Stimulated activated memory B cell treated with anti-CD40 and anti-IgM and Interleukin-4, amounts not matched to agents 10 μg/mL and 1 μg/mL and 100 μg/mL, for 72 hours (primary cell): Measurements from ENCODE around the gene PAWR.
"Not testable (repeated sequence)": the region's sequence is repeated elsewhere in the genome, so short reads cannot be mapped to it uniquely, and the experiment has no call there.

Source experiments
- ATAC-seq: fragments of 150-1000 bp; cut with Tn5 transposase; 2 replicates; pipeline ENCODE4 v1.10.0; 2021
- H3K27ac Mint-ChIP-seq: one replicate; pipeline ENCODE4 v1.8.0; 2022; ENCODE audit warnings: mild to moderate bottlenecking, mixed read lengths
- H3K27me3 Mint-ChIP-seq: one replicate; pipeline ENCODE4 v1.8.0; 2022; ENCODE audit warnings: mixed read lengths
- H3K36me3 Mint-ChIP-seq: one replicate; pipeline ENCODE4 v1.8.0; 2022; ENCODE audit warnings: mixed read lengths
- H3K4me1 Mint-ChIP-seq: one replicate; pipeline ENCODE4 v1.8.0; 2022; ENCODE audit warnings: mixed read lengths
- H3K4me3 Mint-ChIP-seq: one replicate; pipeline ENCODE4 v1.8.0; 2022; ENCODE audit warnings: mild to moderate bottlenecking, moderate library complexity, mixed read lengths
- H3K9me3 Mint-ChIP-seq: one replicate; pipeline ENCODE4 v1.8.0; 2022; ENCODE audit warnings: mixed read lengths

PAWR gene

GRCh38 chr12:79601908-79602307, 88.9 kb downstream of the PAWR start:
- no peaks in the 10 kb centered on the region for H3K27me3 Mint-ChIP-seq
- no peaks in the 10 kb centered on the region for H3K9me3 Mint-ChIP-seq
- H3K4me3 Mint-ChIP-seq = no peak overlapping the region
- peaks cover 14% of the 10 kb centered on the region for H3K36me3 Mint-ChIP-seq
- no peak for ATAC-seq
- H3K4me1 Mint-ChIP-seq = no peaks in the 10 kb centered on the region
- no peak overlapping the region for H3K27ac Mint-ChIP-seq

- no peak overlapping the region for H3K27ac Mint-ChIP-seq
- H3K4me3 Mint-ChIP-seq = no peak overlapping the region
- no peak for ATAC-seq
- H3K4me1 Mint-ChIP-seq = no peaks in the 10 kb centered on the region
- no peaks in the 10 kb centered on the region for H3K9me3 Mint-ChIP-seq
- H3K36me3 Mint-ChIP-seq = peaks cover 11% of the 10 kb centered on the region
- no peaks in the 10 kb centered on the region for H3K27me3 Mint-ChIP-seq
These were observed 92.9 kb downstream of the PAWR start for GRCh38 chr12:79597910-79598309.

GRCh38 chr12:79596719-79597350, 93.9 kb downstream of the PAWR start:
- no peaks in the 10 kb centered on the region for H3K4me1 Mint-ChIP-seq
- no peaks in the 10 kb centered on the region for H3K9me3 Mint-ChIP-seq
- H3K27ac Mint-ChIP-seq = no peak overlapping the region
- H3K27me3 Mint-ChIP-seq = no peaks in the 10 kb centered on the region
- ATAC-seq = no peak
- peaks cover 6% of the 10 kb centered on the region for H3K36me3 Mint-ChIP-seq
- H3K4me3 Mint-ChIP-seq = no peak overlapping the region

GRCh38 chr12:79595273-79595672, 95.5 kb downstream of the PAWR start:
- H3K4me3 Mint-ChIP-seq = no peak overlapping the region
- H3K36me3 Mint-ChIP-seq = peaks cover 6% of the 10 kb centered on the region
- no peaks in the 10 kb centered on the region for H3K27me3 Mint-ChIP-seq
- H3K9me3 Mint-ChIP-seq = no peaks in the 10 kb centered on the region
- no peak for ATAC-seq
- H3K27ac Mint-ChIP-seq = no peak overlapping the region
- no peaks in the 10 kb centered on the region for H3K4me1 Mint-ChIP-seq

- no peak overlapping the region for H3K4me3 Mint-ChIP-seq
- no peaks in the 10 kb centered on the region for H3K4me1 Mint-ChIP-seq
- H3K9me3 Mint-ChIP-seq = no peaks in the 10 kb centered on the region
- H3K36me3 Mint-ChIP-seq = peaks cover 6% of the 10 kb centered on the region
- no peaks in the 10 kb centered on the region for H3K27me3 Mint-ChIP-seq
- no peak overlapping the region for H3K27ac Mint-ChIP-seq
- ATAC-seq = no peak
These were observed 97.9 kb downstream of the PAWR start for GRCh38 chr12:79592865-79593264.

DNA sequence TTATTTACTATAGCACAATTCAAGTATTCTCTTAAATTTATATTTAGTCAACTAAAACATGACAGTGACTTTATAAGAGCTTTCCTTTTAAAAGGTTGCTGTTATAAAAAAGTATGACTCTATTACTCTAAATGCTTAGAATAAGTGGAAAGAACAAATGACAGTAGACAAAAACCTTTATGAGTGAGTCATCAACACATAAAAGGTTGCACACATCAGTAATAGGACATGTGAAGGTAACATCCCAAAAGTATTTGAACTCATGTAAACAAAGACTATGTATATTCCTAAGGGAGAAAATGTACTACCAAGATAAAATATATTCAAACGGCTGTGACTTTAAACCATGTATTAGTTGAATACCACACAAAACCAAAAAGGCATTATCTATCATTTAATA, 98.8 kb downstream of the PAWR start:
- no peak overlapping the region for H3K27ac Mint-ChIP-seq

GRCh38 chr12:79590751-79591150, 100.0 kb downstream of the PAWR start:
- ATAC-seq = no peak
- H3K36me3 Mint-ChIP-seq = peaks cover 6% of the 10 kb centered on the region
- no peaks in the 10 kb centered on the region for H3K9me3 Mint-ChIP-seq
- H3K4me3 Mint-ChIP-seq = no peak overlapping the region
- H3K4me1 Mint-ChIP-seq = no peaks in the 10 kb centered on the region
- no peaks in the 10 kb centered on the region for H3K27me3 Mint-ChIP-seq
- H3K27ac Mint-ChIP-seq = no peak overlapping the region

More for the DNA sequence above, 98.8 kb downstream of the PAWR start:
- ATAC-seq = no peak
- Mint-ChIP-seq H3K9me3 (no peaks in the 10 kb centered on the region), H3K4me3 (no peak overlapping the region), H3K4me1 (no peaks in the 10 kb centered on the region), H3K27me3 (no peaks in the 10 kb centered on the region), H3K36me3 (peaks cover 6% of the 10 kb centered on the region)

DNA sequence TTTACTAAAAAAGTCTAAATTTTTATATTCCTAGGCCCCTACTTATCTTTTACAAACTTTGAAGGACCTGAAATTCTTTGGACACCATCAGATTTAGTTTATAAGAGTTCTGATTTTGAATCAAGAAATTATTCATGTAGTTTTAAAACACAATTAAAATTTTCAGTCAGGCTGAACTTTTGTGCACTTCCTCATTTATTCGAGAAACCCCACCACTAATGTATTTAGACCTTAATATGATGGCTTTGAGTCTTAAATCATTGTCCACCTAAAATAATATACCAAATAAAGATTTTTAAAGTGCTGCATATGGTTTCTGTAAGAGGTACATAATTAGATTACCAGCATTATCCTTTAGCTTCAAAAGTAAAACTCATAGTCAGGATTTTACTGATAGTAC, 103.4 kb downstream of the PAWR start:
- Mint-ChIP-seq H3K36me3 (peaks cover 16% of the 10 kb centered on the region), H3K4me1 (no peaks in the 10 kb centered on the region), H3K27me3 (no peaks in the 10 kb centered on the region), H3K4me3 (no peak overlapping the region), H3K9me3 (no peaks in the 10 kb centered on the region), H3K27ac (no peak overlapping the region)
- ATAC-seq = no peak

GRCh38 chr12:79585147-79585546, 105.6 kb downstream of the PAWR start:
- Mint-ChIP-seq H3K4me3 (no peak overlapping the region), H3K36me3 (peaks cover 16% of the 10 kb centered on the region), H3K4me1 (no peaks in the 10 kb centered on the region), H3K27ac (no peak overlapping the region), H3K9me3 (no peaks in the 10 kb centered on the region), H3K27me3 (no peaks in the 10 kb centered on the region)
- ATAC-seq = no peak

DNA sequence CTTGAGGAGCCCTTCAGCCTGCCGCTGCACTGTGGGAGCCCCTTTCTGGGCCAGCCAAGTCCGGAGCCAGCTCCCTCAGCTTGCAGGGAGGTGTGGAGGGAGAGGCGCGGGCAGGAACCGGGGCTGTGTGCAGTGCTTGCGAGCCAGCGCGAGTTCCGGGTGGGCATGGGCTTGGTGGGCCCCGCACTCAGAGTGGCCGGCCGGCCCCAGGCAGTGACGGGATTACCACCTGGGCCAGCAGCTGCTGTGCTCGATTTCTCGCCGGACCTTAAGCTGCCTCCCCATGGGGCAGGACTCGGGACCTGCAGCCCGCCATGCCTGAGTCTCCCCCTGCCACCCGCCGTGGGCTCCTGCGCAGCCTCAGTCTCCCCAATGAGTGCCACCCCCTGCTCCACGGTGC, 116.9 kb downstream of the PAWR start:
- ATAC-seq = no peak
- no peak overlapping the region for H3K27ac Mint-ChIP-seq
- H3K36me3 Mint-ChIP-seq = peaks cover 85% of the 10 kb centered on the region
- H3K4me1 Mint-ChIP-seq = no peaks in the 10 kb centered on the region
- H3K4me3 Mint-ChIP-seq = no peak overlapping the region
- H3K27me3 Mint-ChIP-seq = no peaks in the 10 kb centered on the region
- H3K9me3 Mint-ChIP-seq = peaks cover 16% of the 10 kb centered on the region

DNA sequence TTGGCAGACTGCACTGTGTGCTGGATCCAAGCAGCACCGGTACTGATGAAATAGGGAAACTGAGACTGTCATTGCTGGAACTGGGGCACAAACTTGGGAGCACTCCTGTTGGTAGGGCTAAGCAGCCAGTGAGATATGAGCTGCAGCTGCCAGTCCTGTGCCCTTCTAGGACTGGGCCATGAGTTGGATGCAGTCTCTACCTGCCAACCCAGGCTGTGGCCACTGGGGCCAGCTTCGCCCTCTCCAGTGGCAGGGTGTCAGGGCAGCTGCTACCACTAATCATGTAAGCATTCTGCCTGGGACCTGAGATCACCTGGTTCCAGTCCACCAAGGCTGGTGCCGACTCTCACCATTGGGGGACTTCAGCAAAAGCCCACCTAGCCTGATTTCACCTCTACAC, 121.1 kb downstream of the PAWR start:
- Mint-ChIP-seq H3K4me3 (no peak overlapping the region), H3K27ac (no peak overlapping the region), H3K27me3 (no peaks in the 10 kb centered on the region), H3K36me3 (peaks cover 78% of the 10 kb centered on the region), H3K4me1 (peaks cover 13% of the 10 kb centered on the region), H3K9me3 (peaks cover 10% of the 10 kb centered on the region)
- ATAC-seq = no peak

- Mint-ChIP-seq H3K4me3 (no peak overlapping the region), H3K27me3 (no peaks in the 10 kb centered on the region), H3K27ac (peak overlapping the region; percentile 48), H3K4me1 (peaks cover 13% of the 10 kb centered on the region), H3K36me3 (peaks cover 68% of the 10 kb centered on the region), H3K9me3 (no peaks in the 10 kb centered on the region)
- ATAC-seq = no peak
These were observed 123.6 kb downstream of the PAWR start for GRCh38 chr12:79567175-79567563.

DNA sequence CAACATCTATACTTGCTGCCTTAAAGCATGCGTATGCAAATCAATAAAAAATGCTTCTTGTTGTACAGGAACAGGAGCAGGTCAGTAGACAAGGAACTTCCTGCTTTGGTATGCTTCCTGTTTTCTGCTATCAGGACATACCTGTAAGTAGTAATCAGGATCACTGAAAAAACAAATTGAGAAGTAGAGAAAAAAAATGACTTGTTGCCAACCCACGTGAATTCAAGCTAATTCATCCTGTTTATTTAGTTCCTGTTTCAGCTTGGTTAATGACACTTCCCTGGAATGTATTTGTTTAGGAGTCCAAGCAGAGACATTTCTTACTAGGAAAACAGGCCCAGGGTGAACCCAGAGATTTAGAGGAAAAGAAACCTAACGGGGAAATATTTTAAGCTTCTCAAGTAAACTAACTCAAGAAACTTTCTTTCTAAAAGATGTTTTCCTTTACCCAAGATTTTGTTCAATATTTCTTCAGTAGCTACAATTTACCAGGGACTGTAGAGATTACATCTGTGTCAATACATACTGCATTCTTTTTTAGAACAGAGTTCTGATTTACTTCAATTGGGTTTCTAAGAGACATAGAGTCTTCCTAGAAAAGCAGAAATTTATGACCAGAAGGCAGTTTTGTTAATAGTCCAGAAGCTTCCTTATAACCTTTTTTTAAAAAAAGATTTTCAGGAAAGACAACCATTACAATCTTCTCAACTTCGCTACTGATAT, 124.2 kb downstream of the PAWR start:
- Mint-ChIP-seq H3K27ac (peak overlapping the region; percentile 70), H3K27me3 (no peaks in the 10 kb centered on the region), H3K4me3 (no peak overlapping the region), H3K9me3 (no peaks in the 10 kb centered on the region), H3K36me3 (peaks cover 67% of the 10 kb centered on the region), H3K4me1 (peaks cover 13% of the 10 kb centered on the region)
- no peak for ATAC-seq

DNA sequence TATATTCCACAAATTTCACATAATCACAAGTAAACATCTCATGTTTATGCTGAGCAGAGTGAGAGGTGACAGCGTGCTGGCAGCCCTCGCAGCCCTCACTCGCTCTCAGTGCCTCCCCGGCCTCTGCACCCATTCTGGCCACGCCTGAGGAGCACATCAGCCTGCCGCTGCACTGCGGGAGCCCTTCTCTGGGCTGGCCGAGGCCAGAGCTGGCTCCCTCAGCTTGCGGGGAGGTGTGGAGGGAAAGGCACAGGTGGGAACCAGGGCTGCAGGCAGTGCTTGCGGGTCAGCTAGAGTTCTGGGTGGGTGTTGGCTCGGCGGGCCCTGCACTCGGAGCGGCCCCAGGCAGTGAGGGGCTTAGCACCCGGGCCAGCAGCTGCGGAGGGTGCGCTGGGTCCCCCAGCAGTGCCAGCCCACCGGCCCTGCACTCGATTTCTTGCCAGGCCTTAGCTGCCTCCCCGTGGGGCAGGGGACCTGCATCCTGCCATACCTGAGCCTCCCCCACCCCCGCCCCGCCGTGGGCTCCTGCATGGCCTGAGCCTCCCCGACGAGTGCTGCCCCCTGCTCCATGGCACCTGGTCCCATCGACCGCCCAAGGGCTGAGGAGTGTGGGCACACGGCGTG, 125.9 kb downstream of the PAWR start:
- H3K4me1 Mint-ChIP-seq = peaks cover 13% of the 10 kb centered on the region
- H3K9me3 Mint-ChIP-seq, ATAC-seq, H3K4me3 Mint-ChIP-seq, H3K27ac Mint-ChIP-seq, H3K27me3 Mint-ChIP-seq: not testable (repeated sequence)
- H3K36me3 Mint-ChIP-seq = peaks cover 55% of the 10 kb centered on the region

DNA sequence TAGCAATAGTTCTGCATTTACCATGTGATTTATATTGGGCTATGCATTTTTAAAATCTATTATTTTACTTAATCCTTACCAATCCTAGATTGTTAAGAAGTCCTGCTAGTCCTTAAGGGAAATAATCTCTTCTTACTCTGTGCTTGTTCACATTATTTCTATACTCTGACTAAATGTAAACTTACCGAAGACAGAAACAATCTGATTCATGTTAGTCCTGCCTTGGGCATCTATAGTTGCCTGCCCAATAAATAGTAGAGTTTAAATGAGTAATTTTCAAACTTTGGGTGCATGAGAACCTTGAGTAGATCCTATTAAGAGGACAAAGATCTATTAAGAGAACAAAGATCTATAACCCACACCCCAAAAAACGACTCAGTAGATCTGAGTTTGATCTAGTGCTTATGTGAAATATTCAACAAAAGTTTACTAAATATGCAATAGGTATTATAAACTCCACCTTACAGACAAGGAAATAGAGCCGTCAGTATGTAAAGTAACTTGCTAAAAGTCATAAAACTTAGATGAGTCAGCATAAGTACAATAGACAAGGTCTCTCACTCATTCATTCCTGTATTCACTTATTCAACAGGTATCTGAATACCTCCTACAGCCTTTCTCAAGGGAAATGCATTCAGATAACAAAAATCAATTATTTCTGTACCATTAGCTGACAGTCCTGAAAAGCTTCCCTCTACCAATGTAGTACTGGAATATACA, 127.6 kb downstream of the PAWR start:
- H3K4me1 Mint-ChIP-seq = peaks cover 13% of the 10 kb centered on the region
- H3K27ac Mint-ChIP-seq = no peak overlapping the region
- H3K4me3 Mint-ChIP-seq = no peak overlapping the region
- no peak for ATAC-seq
- no peaks in the 10 kb centered on the region for H3K27me3 Mint-ChIP-seq
- H3K36me3 Mint-ChIP-seq = peaks cover 48% of the 10 kb centered on the region
- H3K9me3 Mint-ChIP-seq = no peaks in the 10 kb centered on the region
